Measurements from ENCODE around the gene PITPNM3. TPM values are rescaled to one million over a fixed set of nuclear protein-coding genes. Genes with fewer than 3 reads are reported as not detected.
A peak's percentile ranks its signal among the peaks of the same experiment; 100 is the strongest.

Gene PITPNM3
- total RNA-seq, 1 experiment from 2014 or later: 4.2 TPM

GRCh38 chr17:6470751-6471521 lies 85.4 kb downstream of the PITPNM3 start:
- Histone ChIP-seq H3K4me3 (replicated peaks in 1 of 2; ENCODE audit: low read depth in 1 of 2, low read length in 2 of 2) (no peak overlapping the region), H3K79me2 (ENCODE audit: insufficient read depth, low read length) (no peaks in the 10 kb centered on the region), H3K27ac (ENCODE audit: low read depth, low read length) (no peak overlapping the region; the same call in 1 of the 2 replicates), H3K9ac (ENCODE audit: low read length) (no peak overlapping the region), H3K4me1 (ENCODE audit: control insufficient read depth in 1 of 2, insufficient read depth in 2 of 2, low read length in 2 of 2) (peaks cover 12 to 18% of the 10 kb centered on the region in 2 experiments; a peak in 3 of 4 replicates), H3K9me3 (ENCODE audit: control insufficient read depth in 1 of 2, insufficient read depth in 1 of 2, low read depth in 1 of 2, low read length in 2 of 2) (peaks cover 0 to 10% of the 10 kb centered on the region in 2 experiments; a peak in 1 of 4 replicates), H3K9me2 (ENCODE audit: insufficient read depth) (no peaks in the 10 kb centered on the region), H3K36me3 (ENCODE audit: control insufficient read depth in 1 of 2, insufficient read depth in 2 of 2, low read length in 2 of 2) (no peaks in the 10 kb centered on the region), H3K4me2 (ENCODE audit: low read length) (peak overlapping the region; percentile 35), H4K20me1 (ENCODE audit: insufficient read depth) (no peaks in the 10 kb centered on the region), H2AFZ (ENCODE audit: low read depth, low read length, poor library complexity, severe bottlenecking) (no peak overlapping the region), H3K27me3 (ENCODE audit: insufficient read depth, low read length) (no peaks in the 10 kb centered on the region)
- ChIA-PET POLR2A (no interaction called here), CTCF (interaction anchor here (1.0 to 2.7 kb wide), 3 partner anchors 22 to 533 kb away, joined by 3 to 19 read pairs (median 3); no protein-coding TSS in a partner anchor), RAD21 (ENCODE audit: low non-redundant PET in 1 of 2, low total read pairs in 2 of 2, uncharacterized antibody in 2 of 2, unreplicated experiment in 2 of 2) (no interaction called here)
- ATAC-seq (peak; percentile 45), DNase-seq (ENCODE audit: low read depth, low spot score) (no peak)
- BruUV-seq (replicated peaks): no TSS peak
- intact Hi-C loops (cut with micrococcal nuclease): no loop called here
- TF ChIP-seq RAD21 (IDR thresholded peaks at IDR 0.05; ENCODE audit: low read depth): no peak
- TF ChIP-seq POLR2AphosphoS5 (IDR thresholded peaks at IDR 0.05; ENCODE audit: low read depth, low read length): no peak
- TF ChIP-seq EGR1 (IDR thresholded peaks at IDR 0.05; ENCODE audit: low read depth): no peak
- TF ChIP-seq FOSL1 (IDR thresholded peaks at IDR 0.05; ENCODE audit: low read depth): no peak
- TF ChIP-seq ATF3 (IDR thresholded peaks at IDR 0.05): no peak
- no peak for TF ChIP-seq TCF7L2 (IDR thresholded peaks at IDR 0.05; ENCODE audit: borderline replicate concordance, extremely low read depth, insufficient read depth, insufficient read length)
- TF ChIP-seq YY1 (IDR thresholded peaks at IDR 0.05; ENCODE audit: extremely low read depth, insufficient replicate concordance, low read depth, low read length): no peak
- TF ChIP-seq CBX3 (IDR thresholded peaks at IDR 0.05; ENCODE audit: low read depth): no peak
- TF ChIP-seq REST (IDR thresholded peaks at IDR 0.05; ENCODE audit: low read depth): no peak
- no peak for TF ChIP-seq ZNF274 (IDR thresholded peaks at IDR 0.05; ENCODE audit: low read depth, low read length)
- no peak for TF ChIP-seq ZFX (IDR thresholded peaks at IDR 0.05)
- TF ChIP-seq CTCF (IDR thresholded peaks at IDR 0.05 in 2 of 3, conservative IDR thresholded peaks at IDR 0.05 in 1 of 3; ENCODE audit: borderline replicate concordance in 1 of 3, insufficient read depth in 1 of 3, low read depth in 2 of 3, low read length in 2 of 3): no peak
- TF ChIP-seq SRF (IDR thresholded peaks at IDR 0.05; ENCODE audit: low read depth): no peak
- TF ChIP-seq JUND (IDR thresholded peaks at IDR 0.05): no peak
- TF ChIP-seq EZH2phosphoT487 (IDR thresholded peaks at IDR 0.05; ENCODE audit: borderline replicate concordance): no peak
- no peak for TF ChIP-seq CEBPB (IDR thresholded peaks at IDR 0.05; ENCODE audit: low read depth)
- TF ChIP-seq ELF1 (IDR thresholded peaks at IDR 0.05; ENCODE audit: borderline replicate concordance, low read depth): no peak
- no peak for TF ChIP-seq SIN3A (IDR thresholded peaks at IDR 0.05; ENCODE audit: low read depth)
- no peak for TF ChIP-seq ZBTB33 (IDR thresholded peaks at IDR 0.05; ENCODE audit: extremely low read depth, insufficient replicate concordance, low read length)

All from HCT116 (cell line).